Prostate gland (tissue), 2 donors: Measurements from ENCODE around the gene KCTD6. TPM values are rescaled to one million over a fixed set of nuclear protein-coding genes. Genes with fewer than 3 reads are reported as not detected.

Experiments
- DNase-seq: peaks from one replicate; pipeline ENCODE4 v3.0.0-alpha.2; 2019; ENCODE audit warnings: low spot score
- H3K27ac ChIP-seq, 2 donors: fragments of 200-600 bp; sonication (generic); 2 replicates each; pipeline ENCODE4 v1.5.1; 2017 to 2019
- H3K27me3 ChIP-seq: fragments of 200-600 bp; sonication (generic); replicated peaks from 2 replicates; pipeline ENCODE4 v1.5.1; 2019; ENCODE audit not compliant: insufficient read depth
- H3K36me3 ChIP-seq, 2 donors: fragments of 200-600 bp; sonication (generic); 1 replicate in 1 of 2; 2 replicates in 1 of 2; pipeline versions ENCODE4 v1.5.1 to v1.8.1; 2017 to 2019
- H3K4me1 ChIP-seq: fragments of 200-600 bp; sonication (generic); replicated peaks from 2 replicates; pipeline ENCODE4 v1.5.1; 2019
- H3K4me3 ChIP-seq, 2 donors: fragments of 200-600 bp; sonication (generic); 2 replicates each; pipeline ENCODE4 v1.5.1; 2017 to 2019
- H3K9me3 ChIP-seq: fragments of 200-600 bp; sonication (generic); 2 replicates; pipeline ENCODE4 v1.5.1; 2017
- CTCF ChIP-seq, 4 experiments: fragments of 200-600 bp in 2 of 4; fragments of 450-650 bp in 2 of 4; sonication (generic) in 2 of 4; IDR thresholded peaks; 1 replicate in 3 of 4; 2 replicates in 1 of 4; pipeline ENCODE4 v1.5.1; 2016 to 2019; ENCODE audit warnings: antibody characterized with exemption in 4 of 4, mild to moderate bottlenecking in 2 of 4, moderate library complexity in 2 of 4
- POLR2A ChIP-seq: fragments of 450-650 bp; IDR thresholded peaks from one replicate; pipeline ENCODE4 v1.6.1; 2016; ENCODE audit warnings: antibody characterized with exemption, mild to moderate bottlenecking
- POLR2AphosphoS5 ChIP-seq: sonication (generic); formaldehyde crosslinking; IDR thresholded peaks from one replicate; pipeline ENCODE4 v1.6.1; 2017; ENCODE audit warnings: antibody characterized with exemption
- WGBS: methylation state at CpG from one replicate; pipeline ENCODE4 v1.1.5; 2018; 5-methylcytosine and 5-hydroxymethylcytosine counted together
- intact Hi-C: fragments of 100-400 bp; cut with DNase I; formaldehyde crosslinking; loops from one replicate; pipeline ENCODE4 v1.14.2; 2022
- total RNA-seq, 2 donors: library from RNA; depleted of rRNA; stranded (reverse); fragments of >200 nt; gene quantifications; one replicate each; pipeline ENCODE4 v1.1.0, GENCODE V29; 2016

Gene KCTD6
- total RNA-seq, 2 donors from 2014 or later, result 7.2 to 14.9 TPM

DNA sequence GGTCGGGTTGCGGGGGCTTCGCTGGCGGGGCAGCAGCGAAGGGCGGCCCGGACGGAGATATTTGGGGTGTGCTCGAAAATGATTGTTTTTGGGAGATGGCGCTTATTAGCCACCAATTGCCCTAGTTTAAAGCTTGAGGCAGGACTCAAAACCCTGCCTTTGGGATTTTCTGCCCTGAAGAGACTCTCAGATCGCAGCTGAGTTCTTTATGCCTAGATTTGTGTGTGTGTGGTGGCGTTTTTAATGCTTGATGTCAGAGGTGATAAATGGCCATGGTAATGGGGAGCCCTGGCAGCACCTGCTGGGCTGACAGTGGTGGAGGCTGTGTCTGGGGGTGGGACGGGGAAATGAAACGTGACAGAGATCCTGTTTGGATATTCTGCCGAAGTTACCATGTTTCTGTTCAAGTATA, 604 bp downstream of the KCTD6 start:
- no peaks in the 10 kb centered on the region for H3K9me3 ChIP-seq
- no peaks in the 10 kb centered on the region for H3K27me3 ChIP-seq
- H3K36me3 ChIP-seq, result no peaks in the 10 kb centered on the region
- TF ChIP-seq POLR2AphosphoS5 (no peak), CTCF (IDR thresholded peaks at IDR 0.05) (no peak), POLR2A (no peak)
- no peak for DNase-seq
- intact Hi-C loops, result loop anchor here (5.0 kb wide), 3 partner anchors 40 to 160 kb away; partner anchors contain the start of gene PXK
- peak overlapping the region; percentile 70 to 77 for H3K27ac ChIP-seq
- under 1% methylated on average over 9 of the region's 15 CpGs for WGBS
- H3K4me3 ChIP-seq, result peak overlapping the region; percentile 64 to 92
- peaks cover 7% of the 10 kb centered on the region for H3K4me1 ChIP-seq

DNA sequence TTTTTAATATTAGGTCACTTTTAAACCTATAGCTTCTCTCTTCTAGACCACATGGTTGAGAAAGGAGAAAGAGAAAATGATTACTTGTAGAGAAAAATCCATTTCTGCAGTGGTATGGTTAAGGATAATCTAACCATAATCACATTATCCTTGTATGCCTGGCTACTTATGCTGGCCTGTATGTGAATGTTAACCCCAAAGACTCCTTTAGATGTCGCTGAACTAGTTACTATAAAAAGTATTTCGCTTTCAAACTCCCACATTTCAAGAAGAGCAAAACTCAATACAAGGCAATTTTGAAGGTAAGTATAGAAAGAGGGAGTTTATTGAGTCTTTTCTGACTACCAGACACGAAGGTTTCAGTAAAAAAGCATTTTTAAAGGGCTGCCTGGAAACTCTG, 2.2 kb downstream of the KCTD6 start:
- no peaks in the 10 kb centered on the region for H3K36me3 ChIP-seq
- 35% methylated on average over 3 of the region's 3 CpGs for WGBS
- H3K9me3 ChIP-seq, result no peaks in the 10 kb centered on the region
- no peak overlapping the region for H3K27ac ChIP-seq
- H3K4me3 ChIP-seq, result no peak overlapping the region
- peaks cover 7% of the 10 kb centered on the region for H3K4me1 ChIP-seq
- TF ChIP-seq CTCF (IDR thresholded peaks at IDR 0.05) (no peak), POLR2A (no peak), POLR2AphosphoS5 (no peak)
- intact Hi-C loops, result loop anchor here (5.0 kb wide), 3 partner anchors 38 to 162 kb away; partner anchors contain the start of gene PXK
- no peak for DNase-seq
- H3K27me3 ChIP-seq, result no peaks in the 10 kb centered on the region

DNA sequence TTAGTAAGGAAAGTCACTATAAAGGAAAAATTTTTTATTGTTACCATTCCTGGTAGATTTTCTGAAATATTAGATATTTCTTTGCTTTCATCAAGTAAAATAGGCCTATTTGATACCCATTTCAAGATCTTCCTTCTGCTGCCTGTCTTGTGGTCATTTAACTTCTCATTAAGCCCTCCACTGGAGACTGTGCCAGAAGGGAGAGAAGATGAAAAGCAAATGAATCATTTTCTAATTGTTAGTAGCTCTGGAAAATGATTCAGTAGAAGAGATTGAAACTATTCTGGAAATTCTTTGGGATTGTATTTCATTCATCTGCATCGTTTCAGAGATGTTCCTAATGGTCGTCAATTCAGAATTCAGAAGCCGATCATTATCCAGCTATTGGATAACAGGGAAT, 3.2 kb downstream of the KCTD6 start:
- no peak for DNase-seq
- 75% methylated on average over 3 of the region's 3 CpGs for WGBS
- Histone ChIP-seq H3K27ac (no peak overlapping the region), H3K27me3 (no peaks in the 10 kb centered on the region), H3K9me3 (no peaks in the 10 kb centered on the region), H3K36me3 (no peaks in the 10 kb centered on the region), H3K4me3 (no peak overlapping the region), H3K4me1 (peaks cover 7% of the 10 kb centered on the region)
- TF ChIP-seq POLR2AphosphoS5 (no peak), CTCF (IDR thresholded peaks at IDR 0.05) (no peak), POLR2A (no peak)
- intact Hi-C loops, result no loop called here

GRCh38 chr3:58496206-58496857, 4.4 kb downstream of the KCTD6 start:
- no peak for TF ChIP-seq POLR2AphosphoS5
- TF ChIP-seq CTCF (IDR thresholded peaks at IDR 0.05), result no peak
- no peak for TF ChIP-seq POLR2A
- no peak for DNase-seq
- intact Hi-C loops, result no loop called here
- Histone ChIP-seq H3K4me1 (peaks cover 7% of the 10 kb centered on the region), H3K36me3 (no peaks in the 10 kb centered on the region), H3K4me3 (no peak overlapping the region), H3K9me3 (no peaks in the 10 kb centered on the region), H3K27me3 (no peaks in the 10 kb centered on the region), H3K27ac (no peak overlapping the region)
- 87% methylated on average over 5 of the region's 5 CpGs for WGBS

GRCh38 chr3:58497097-58497496, 5.2 kb downstream of the KCTD6 start:
- no peaks in the 10 kb centered on the region for H3K9me3 ChIP-seq
- DNase-seq, result no peak
- H3K4me1 ChIP-seq, result peaks cover 7% of the 10 kb centered on the region
- TF ChIP-seq POLR2AphosphoS5 (no peak), CTCF (IDR thresholded peaks at IDR 0.05) (no peak), POLR2A (no peak)
- no peaks in the 10 kb centered on the region for H3K27me3 ChIP-seq
- H3K4me3 ChIP-seq, result no peak overlapping the region
- no peak overlapping the region for H3K27ac ChIP-seq
- H3K36me3 ChIP-seq, result no peaks in the 10 kb centered on the region
- intact Hi-C loops, result no loop called here
- WGBS, result 3% methylated on average over 1 of the region's 1 CpG
